ENCODE data around the gene PCDHGC5. TPM values are rescaled to one million over a fixed set of nuclear protein-coding genes. Genes with fewer than 3 reads are reported as not detected.

Gene PCDHGC5
- total RNA-seq, 2 experiments from 2014 or later: 4.4 to 5.0 TPM

DNA sequence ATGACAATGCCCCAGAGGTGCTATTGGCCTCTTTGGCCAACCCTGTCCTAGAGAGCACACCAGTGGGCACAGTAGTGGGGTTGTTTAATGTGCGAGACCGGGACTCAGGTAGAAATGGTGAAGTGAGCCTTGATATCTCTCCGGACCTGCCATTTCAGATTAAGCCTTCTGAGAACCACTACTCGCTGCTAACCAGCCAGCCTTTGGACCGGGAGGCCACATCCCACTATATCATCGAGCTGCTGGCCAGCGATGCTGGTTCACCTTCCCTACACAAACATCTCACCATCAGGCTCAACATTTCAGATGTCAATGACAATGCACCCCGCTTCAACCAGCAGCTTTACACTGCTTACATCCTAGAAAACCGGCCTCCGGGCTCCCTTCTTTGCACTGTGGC is 1.4 kb downstream of the PCDHGC5 start:
- H3K4me1 ChIP-seq (ENCODE audit: insufficient read depth, low read length, poor library complexity, severe bottlenecking): peaks cover 19% of the 10 kb centered on the region
- H3K9me2 ChIP-seq (ENCODE audit: insufficient read depth, low read length): no peaks in the 10 kb centered on the region
- ChIA-PET CTCF (ENCODE audit: unreplicated experiment) (no interaction called here), POLR2A (interaction anchor here (2.7 kb wide), 1 partner anchor 10 kb away, joined by 8 read pairs; no protein-coding TSS in a partner anchor)
- BruUV-seq (replicated peaks): no TSS peak
- DNase-seq (ENCODE audit: low spot score): no peak
- no peak overlapping the region for H3K27ac ChIP-seq (ENCODE audit: low read depth, low read length, poor library complexity, severe bottlenecking)
- 0 out of 2 replicates have a peak, but pooled peaks cover 6% of the 10 kb centered on the region for H4K20me1 ChIP-seq (ENCODE audit: insufficient read depth, low read length)
- H3K4me3 ChIP-seq (ENCODE audit: low read depth, low read length, poor library complexity, severe bottlenecking): no peak overlapping the region
- H2AFZ ChIP-seq (ENCODE audit: low read length): no peak overlapping the region
- H3K79me2 ChIP-seq (ENCODE audit: insufficient read depth, low read depth, low read length): peaks cover 3% of the 10 kb centered on the region; the same call in 1 of the 2 replicates
- TF ChIP-seq, protein P1, sequence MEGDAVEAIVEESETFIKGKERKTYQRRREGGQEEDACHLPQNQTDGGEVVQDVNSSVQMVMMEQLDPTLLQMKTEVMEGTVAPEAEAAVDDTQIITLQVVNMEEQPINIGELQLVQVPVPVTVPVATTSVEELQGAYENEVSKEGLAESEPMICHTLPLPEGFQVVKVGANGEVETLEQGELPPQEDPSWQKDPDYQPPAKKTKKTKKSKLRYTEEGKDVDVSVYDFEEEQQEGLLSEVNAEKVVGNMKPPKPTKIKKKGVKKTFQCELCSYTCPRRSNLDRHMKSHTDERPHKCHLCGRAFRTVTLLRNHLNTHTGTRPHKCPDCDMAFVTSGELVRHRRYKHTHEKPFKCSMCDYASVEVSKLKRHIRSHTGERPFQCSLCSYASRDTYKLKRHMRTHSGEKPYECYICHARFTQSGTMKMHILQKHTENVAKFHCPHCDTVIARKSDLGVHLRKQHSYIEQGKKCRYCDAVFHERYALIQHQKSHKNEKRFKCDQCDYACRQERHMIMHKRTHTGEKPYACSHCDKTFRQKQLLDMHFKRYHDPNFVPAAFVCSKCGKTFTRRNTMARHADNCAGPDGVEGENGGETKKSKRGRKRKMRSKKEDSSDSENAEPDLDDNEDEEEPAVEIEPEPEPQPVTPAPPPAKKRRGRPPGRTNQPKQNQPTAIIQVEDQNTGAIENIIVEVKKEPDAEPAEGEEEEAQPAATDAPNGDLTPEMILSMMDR (conservative IDR thresholded peaks at IDR 0.05; ENCODE audit: low read length): no peak
- TF ChIP-seq EZH2phosphoT487 (IDR thresholded peaks at IDR 0.05; ENCODE audit: borderline replicate concordance, low read depth, low read length): no peak
- no peaks in the 10 kb centered on the region for H3K9me3 ChIP-seq (ENCODE audit: low read length)
- intact Hi-C loops (cut with micrococcal nuclease; ENCODE audit: unreplicated experiment): no loop called here
- H3K36me3 ChIP-seq (ENCODE audit: insufficient read depth, low read length): peaks cover 74% of the 10 kb centered on the region
- H3K4me2 ChIP-seq (ENCODE audit: low read length): no peak overlapping the region

DNA sequence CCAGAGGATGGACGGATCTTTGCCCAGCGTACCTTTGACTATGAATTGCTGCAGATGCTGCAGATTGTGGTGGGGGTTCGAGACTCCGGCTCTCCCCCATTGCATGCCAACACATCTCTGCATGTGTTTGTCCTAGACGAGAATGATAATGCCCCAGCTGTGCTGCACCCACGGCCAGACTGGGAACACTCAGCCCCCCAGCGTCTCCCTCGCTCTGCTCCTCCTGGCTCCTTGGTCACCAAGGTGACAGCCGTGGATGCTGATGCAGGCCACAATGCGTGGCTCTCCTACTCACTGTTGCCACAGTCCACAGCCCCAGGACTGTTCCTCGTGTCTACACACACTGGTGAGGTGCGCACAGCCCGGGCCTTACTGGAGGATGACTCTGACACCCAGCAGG is 1.9 kb downstream of the PCDHGC5 start:
- Histone ChIP-seq H2AFZ (ENCODE audit: low read length) (no peak overlapping the region), H4K20me1 (ENCODE audit: insufficient read depth, low read length) (0 out of 2 replicates have a peak, but pooled peaks cover 6% of the 10 kb centered on the region), H3K36me3 (ENCODE audit: insufficient read depth, low read length) (peaks cover 72% of the 10 kb centered on the region), H3K9me2 (ENCODE audit: insufficient read depth, low read length) (no peaks in the 10 kb centered on the region), H3K4me3 (ENCODE audit: low read depth, low read length, poor library complexity, severe bottlenecking) (no peak overlapping the region), H3K4me2 (ENCODE audit: low read length) (no peak overlapping the region), H3K79me2 (ENCODE audit: insufficient read depth, low read depth, low read length) (no peaks in the 10 kb centered on the region), H3K9me3 (ENCODE audit: low read length) (no peaks in the 10 kb centered on the region), H3K27ac (ENCODE audit: low read depth, low read length, poor library complexity, severe bottlenecking) (no peak overlapping the region), H3K4me1 (ENCODE audit: insufficient read depth, low read length, poor library complexity, severe bottlenecking) (peaks cover 19% of the 10 kb centered on the region)
- DNase-seq (ENCODE audit: low spot score): no peak
- ChIA-PET POLR2A (interaction anchor here (2.7 kb wide), 1 partner anchor 10 kb away, joined by 8 read pairs; no protein-coding TSS in a partner anchor), CTCF (ENCODE audit: unreplicated experiment) (no interaction called here)
- intact Hi-C loops (cut with micrococcal nuclease; ENCODE audit: unreplicated experiment): no loop called here
- TF ChIP-seq EZH2phosphoT487 (IDR thresholded peaks at IDR 0.05; ENCODE audit: borderline replicate concordance, low read depth, low read length): no peak
- TF ChIP-seq, protein P1 (conservative IDR thresholded peaks at IDR 0.05; ENCODE audit: low read length): no peak
- BruUV-seq (replicated peaks): no TSS peak

DNA sequence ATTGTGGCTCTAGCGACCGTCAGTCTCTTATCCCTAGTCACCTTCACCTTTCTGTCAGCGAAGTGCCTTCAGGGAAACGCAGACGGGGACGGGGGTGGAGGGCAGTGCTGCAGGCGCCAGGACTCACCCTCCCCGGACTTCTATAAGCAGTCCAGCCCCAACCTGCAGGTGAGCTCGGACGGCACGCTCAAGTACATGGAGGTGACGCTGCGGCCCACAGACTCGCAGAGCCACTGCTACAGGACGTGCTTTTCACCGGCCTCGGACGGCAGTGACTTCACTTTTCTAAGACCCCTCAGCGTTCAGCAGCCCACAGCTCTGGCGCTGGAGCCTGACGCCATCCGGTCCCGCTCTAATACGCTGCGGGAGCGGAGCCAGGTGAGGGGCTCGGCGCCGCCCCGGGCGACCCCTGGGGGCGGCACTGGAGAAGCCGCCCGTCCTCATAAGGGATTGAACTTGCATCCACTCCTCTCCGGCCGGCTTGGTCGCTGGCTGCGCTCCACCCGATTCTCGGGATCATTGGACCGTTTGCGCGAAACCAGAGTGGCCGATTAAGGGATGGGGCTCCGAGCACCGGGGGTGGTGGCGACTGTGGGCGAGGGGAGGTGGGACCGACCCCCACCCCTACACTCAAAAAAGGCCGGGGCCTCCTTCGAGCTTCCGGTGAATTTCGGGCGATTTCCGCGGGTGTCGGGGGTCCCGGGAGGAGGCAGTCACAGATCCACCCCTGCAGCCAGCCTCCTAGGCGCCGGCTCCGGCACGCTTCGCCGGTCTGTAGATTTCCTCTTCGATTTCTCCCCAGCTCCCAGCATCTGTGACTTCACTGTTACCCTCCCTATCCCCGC is 2.7 kb downstream of the PCDHGC5 start:
- Histone ChIP-seq H3K4me3 (ENCODE audit: low read depth, low read length, poor library complexity, severe bottlenecking) (no peak overlapping the region), H4K20me1 (ENCODE audit: insufficient read depth, low read length) (0 out of 2 replicates have a peak, but pooled peaks cover 6% of the 10 kb centered on the region), H3K4me2 (ENCODE audit: low read length) (no peak overlapping the region), H3K27ac (ENCODE audit: low read depth, low read length, poor library complexity, severe bottlenecking) (no peak overlapping the region), H2AFZ (ENCODE audit: low read length) (no peak overlapping the region), H3K36me3 (ENCODE audit: insufficient read depth, low read length) (peaks cover 72% of the 10 kb centered on the region), H3K79me2 (ENCODE audit: insufficient read depth, low read depth, low read length) (no peaks in the 10 kb centered on the region), H3K9me2 (ENCODE audit: insufficient read depth, low read length) (no peaks in the 10 kb centered on the region), H3K9me3 (ENCODE audit: low read length) (no peaks in the 10 kb centered on the region), H3K4me1 (ENCODE audit: insufficient read depth, low read length, poor library complexity, severe bottlenecking) (peaks cover 19% of the 10 kb centered on the region)
- intact Hi-C loops (cut with micrococcal nuclease; ENCODE audit: unreplicated experiment): no loop called here
- DNase-seq (ENCODE audit: low spot score): no peak
- TF ChIP-seq, protein P1 (conservative IDR thresholded peaks at IDR 0.05; ENCODE audit: low read length): no peak
- no peak for TF ChIP-seq EZH2phosphoT487 (IDR thresholded peaks at IDR 0.05; ENCODE audit: borderline replicate concordance, low read depth, low read length)
- ChIA-PET POLR2A (interaction anchor here (2.6 kb wide), 1 partner anchor 13 kb away, joined by 7 read pairs; no protein-coding TSS in a partner anchor), CTCF (ENCODE audit: unreplicated experiment) (no interaction called here)
- BruUV-seq (replicated peaks): no TSS peak

Data from OCI-LY7 (cell line).